ENCODE results near the gene LRPAP1.

GRCh38 chr4:3527914-3528876, 4.0 kb downstream of the LRPAP1 start:
- TF ChIP-seq EZH2 (IDR thresholded peaks at IDR 0.05; ENCODE audit: low read length, missing control alignments) (no peak), CTCF (conservative IDR thresholded peaks at IDR 0.05 in 1 of 2, IDR thresholded peaks at IDR 0.05 in 1 of 2; ENCODE audit: low read depth in 1 of 2, low read length in 2 of 2) (no peak)

Data from fibroblast of lung (primary cell).